Right atrium auricular region (tissue), 2 donors: Measurements from ENCODE around the gene DMWD. TPM values are rescaled to one million over a fixed set of nuclear protein-coding genes. Genes with fewer than 3 reads are reported as not detected.

Experiments
- DNase-seq: peaks from one replicate; pipeline ENCODE4 v3.0.0-alpha.2; 2019; ENCODE audit warnings: low spot score
- H3K27ac ChIP-seq, 2 donors: fragments of 200-600 bp; sonication (generic); 1 replicate in 1 of 2; 2 replicates in 1 of 2; pipeline ENCODE4 v1.5.1; 2016 to 2019
- H3K27me3 ChIP-seq, 2 donors: fragments of 200-600 bp; sonication (generic); one replicate each; pipeline versions ENCODE4 v1.5.1 to v1.6.0; 2017 to 2019
- H3K36me3 ChIP-seq: fragments of 200-600 bp; sonication (generic); one replicate; pipeline ENCODE4 v1.5.1; 2016
- H3K4me1 ChIP-seq, 2 donors: fragments of 200-600 bp; sonication (generic); one replicate each; pipeline versions ENCODE4 v1.5.1 to v1.6.0; 2017 to 2019
- H3K4me3 ChIP-seq, 2 donors: fragments of 200-600 bp; sonication (generic); 1 replicate in 1 of 2; 2 replicates in 1 of 2; pipeline ENCODE4 v1.5.1; 2017 to 2019; ENCODE audit warnings: mild to moderate bottlenecking in 1 of 2, moderate library complexity in 1 of 2
- H3K9me3 ChIP-seq, 2 donors: fragments of 200-600 bp; sonication (generic); one replicate each; pipeline ENCODE4 v1.5.1; 2019
- total RNA-seq, 2 donors: library from RNA; depleted of rRNA; stranded (reverse); fragments of >200 nt; gene quantifications; one replicate each; pipeline ENCODE4 v1.1.0, GENCODE V29; 2016
- TF ChIP-seq, protein P1 (sequence below), 2 donors: fragments of 200-600 bp; sonication (generic); IDR thresholded peaks; one replicate each; pipeline ENCODE4 v1.5.1; 2019; ENCODE audit warnings: antibody characterized with exemption in 2 of 2

Gene DMWD
- total RNA-seq, 2 donors from 2014 or later, result 41.5 to 55.9 TPM

DNA sequence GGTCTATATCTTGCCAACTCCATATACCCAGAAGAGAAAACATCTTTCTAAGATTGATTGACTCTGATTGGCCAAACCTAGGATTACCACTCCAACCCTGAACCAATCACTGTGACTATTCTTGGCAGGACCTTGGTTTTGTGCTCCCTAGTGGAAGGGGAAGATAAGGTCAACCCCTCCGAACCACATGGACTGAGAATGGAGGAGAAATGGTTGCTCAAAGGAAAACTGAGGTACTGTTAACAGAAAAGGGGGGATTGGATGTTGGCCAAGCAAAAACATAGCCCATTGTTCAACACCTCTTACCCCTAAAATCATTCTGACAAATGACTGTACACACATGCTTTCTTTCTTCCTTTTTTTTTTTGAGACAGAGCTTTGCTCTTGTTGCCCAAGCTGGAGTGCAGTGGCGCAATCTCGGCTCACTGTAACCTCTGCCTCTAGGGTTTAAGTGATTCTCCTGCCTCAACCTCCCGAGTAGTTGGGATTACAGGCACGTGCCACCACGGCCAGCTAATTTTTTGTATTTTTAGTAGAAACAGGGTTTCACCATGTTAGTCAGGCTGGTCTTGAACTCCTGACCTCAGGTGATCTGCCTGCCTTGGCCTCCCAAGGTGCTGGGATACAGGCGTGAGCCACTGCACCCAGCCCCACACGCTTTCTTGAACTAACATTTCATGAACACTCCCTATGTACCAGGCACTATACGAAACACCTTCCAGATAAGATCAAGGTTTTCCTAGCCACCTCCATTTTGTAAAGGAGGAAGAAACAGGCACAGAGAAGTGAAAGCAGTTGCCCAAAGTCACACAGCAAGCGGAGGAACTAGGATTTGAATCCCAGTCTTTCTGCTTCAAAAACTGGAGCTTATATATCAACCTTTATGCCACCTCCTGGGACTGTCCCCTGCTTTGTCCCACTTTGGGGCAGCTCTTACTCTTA lies 52.9 kb downstream of the DMWD start:
- no peak overlapping the region for H3K27ac ChIP-seq
- DNase-seq, result no peak
- no peaks in the 10 kb centered on the region for H3K36me3 ChIP-seq
- no peaks in the 10 kb centered on the region for H3K9me3 ChIP-seq
- H3K4me3 ChIP-seq, result no peak overlapping the region
- TF ChIP-seq, protein P1, sequence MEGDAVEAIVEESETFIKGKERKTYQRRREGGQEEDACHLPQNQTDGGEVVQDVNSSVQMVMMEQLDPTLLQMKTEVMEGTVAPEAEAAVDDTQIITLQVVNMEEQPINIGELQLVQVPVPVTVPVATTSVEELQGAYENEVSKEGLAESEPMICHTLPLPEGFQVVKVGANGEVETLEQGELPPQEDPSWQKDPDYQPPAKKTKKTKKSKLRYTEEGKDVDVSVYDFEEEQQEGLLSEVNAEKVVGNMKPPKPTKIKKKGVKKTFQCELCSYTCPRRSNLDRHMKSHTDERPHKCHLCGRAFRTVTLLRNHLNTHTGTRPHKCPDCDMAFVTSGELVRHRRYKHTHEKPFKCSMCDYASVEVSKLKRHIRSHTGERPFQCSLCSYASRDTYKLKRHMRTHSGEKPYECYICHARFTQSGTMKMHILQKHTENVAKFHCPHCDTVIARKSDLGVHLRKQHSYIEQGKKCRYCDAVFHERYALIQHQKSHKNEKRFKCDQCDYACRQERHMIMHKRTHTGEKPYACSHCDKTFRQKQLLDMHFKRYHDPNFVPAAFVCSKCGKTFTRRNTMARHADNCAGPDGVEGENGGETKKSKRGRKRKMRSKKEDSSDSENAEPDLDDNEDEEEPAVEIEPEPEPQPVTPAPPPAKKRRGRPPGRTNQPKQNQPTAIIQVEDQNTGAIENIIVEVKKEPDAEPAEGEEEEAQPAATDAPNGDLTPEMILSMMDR (IDR thresholded peaks at IDR 0.05), result no peak
- H3K4me1 ChIP-seq, result no peaks in the 10 kb centered on the region
- H3K27me3 ChIP-seq, result no peaks in the 10 kb centered on the region

DNA sequence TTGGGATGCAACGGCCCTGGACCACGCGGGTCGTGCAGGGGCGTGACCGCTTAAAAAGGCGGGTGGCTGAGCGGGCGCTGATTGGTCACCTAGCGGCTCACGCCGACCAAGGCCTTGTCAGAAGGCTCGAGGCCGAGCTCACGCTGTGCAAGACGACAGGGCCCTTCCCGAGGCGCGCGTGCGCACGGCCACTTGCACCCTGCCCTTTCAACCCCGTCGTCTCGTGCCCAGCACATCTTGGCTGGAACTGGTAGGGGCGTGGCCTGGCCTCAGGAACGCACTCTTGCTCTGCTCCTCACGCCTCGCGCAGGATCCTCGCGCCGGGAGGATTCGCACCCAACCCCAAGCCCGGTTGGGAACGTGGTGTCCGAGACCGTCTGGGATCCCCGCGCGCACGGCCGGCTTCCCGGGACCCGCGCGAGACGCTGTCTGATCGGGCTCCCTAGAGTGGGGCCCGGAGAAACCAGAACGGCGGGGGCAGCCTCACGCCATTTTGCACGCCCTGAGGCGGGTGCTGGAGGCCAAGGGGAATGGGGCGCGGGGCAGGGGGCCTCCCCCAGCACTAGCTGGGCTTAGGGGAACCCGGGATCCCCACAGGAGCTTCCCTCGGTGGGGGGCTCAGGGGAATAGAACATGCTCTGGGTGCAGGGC lies 59.4 kb downstream of the DMWD start, which contains the start of gene MEIOSIN:
Gene MEIOSIN, plus strand, starts transcription at position 280 of the 651 bp plus-strand sequence. CDS start 1,938 bp downstream, outside the sequence.
- Histone ChIP-seq H3K4me1 (peaks cover 0 to 13% of the 10 kb centered on the region in 2 donors), H3K27me3 (no peaks in the 10 kb centered on the region), H3K4me3 (no peak within 1 kb of the TSS), H3K27ac (no peak within 1 kb of the TSS), H3K36me3 (no peaks in the 10 kb centered on the region), H3K9me3 (no peaks in the 10 kb centered on the region)
- TF ChIP-seq, protein P1 (IDR thresholded peaks at IDR 0.05), result no peak
- DNase-seq, result no peak

Other genes with a start within 250 kb of the DMWD start
- gene OPA3, start 208.0 kb downstream of the DMWD start, total RNA-seq, result 10 to 100 TPM; 15.8 to 33.5 TPM
- 10 to 100 TPM in 1 of 2 donors, 1 to 10 TPM in 1; 6.2 to 12.1 TPM for gene GPR4, start 190.6 kb downstream of the DMWD start, total RNA-seq
- gene EML2, start 153.4 kb downstream of the DMWD start, total RNA-seq, result 10 to 100 TPM; 18.7 to 22.5 TPM
- 1 to 10 TPM; 2.7 to 3.1 TPM for gene GIPR, start 124.6 kb downstream of the DMWD start, total RNA-seq
- gene SNRPD2, start 100.9 kb downstream of the DMWD start, total RNA-seq, result 100 to 1,000 TPM; 158 to 201 TPM
- gene QPCTL, start 100.2 kb downstream of the DMWD start, total RNA-seq, result 1 to 10 TPM; 2.4 to 3.0 TPM
- 10 to 100 TPM; 11.6 to 12.1 TPM for gene FBXO46, start 61.9 kb downstream of the DMWD start, total RNA-seq
- gene MEIOSIN, start 59.4 kb downstream of the DMWD start, total RNA-seq, result under 1 TPM; 0.78 to 0.90 TPM
- gene SIX5, start 23.6 kb downstream of the DMWD start, total RNA-seq, result 10 to 100 TPM in 1 of 2 donors, 1 to 10 TPM in 1; 9.3 to 18.6 TPM
- gene DMPK, start 10.4 kb downstream of the DMWD start, total RNA-seq, result 100 to 1,000 TPM; 107 to 214 TPM
- gene RSPH6A, start 22.5 kb upstream of the DMWD start, total RNA-seq, result not detected
- 10 to 100 TPM; 16.4 to 20.6 TPM for gene SYMPK, start 70.3 kb upstream of the DMWD start, total RNA-seq
- not detected for gene FOXA3, start 71.5 kb upstream of the DMWD start, total RNA-seq
- gene IRF2BP1, start 93.3 kb upstream of the DMWD start, total RNA-seq, result 10 to 100 TPM; 24.2 to 30.5 TPM
- 1 to 10 TPM; 6.0 to 7.2 TPM for gene MYPOP, start 109.8 kb upstream of the DMWD start, total RNA-seq
- gene NANOS2, start 121.9 kb upstream of the DMWD start, total RNA-seq, result not detected
- 1 to 10 TPM; 1.5 to 3.9 TPM for gene NOVA2, start 181.0 kb upstream of the DMWD start, total RNA-seq
- gene CCDC61, start 202.6 kb upstream of the DMWD start, total RNA-seq, result 1 to 10 TPM; 5.3 to 7.8 TPM
- gene PGLYRP1, start 230.2 kb upstream of the DMWD start, total RNA-seq, result not detected
- gene IGFL4, start 248.2 kb upstream of the DMWD start, total RNA-seq, result not detected